Gastrocnemius medialis (tissue), 4 donors: ENCODE measurements around the gene WDR37.

Source experiments
- CTCF ChIP-seq, 5 experiments: fragments of 450-650 bp in 3 of 5; fragments of 200-600 bp in 2 of 5; sonication (generic) in 2 of 5; IDR thresholded peaks in 4 of 5; conservative IDR thresholded peaks in 1 of 5; 1 replicate in 4 of 5; 2 replicates in 1 of 5; pipeline ENCODE4 v1.5.1; 2016 to 2019; ENCODE audit warnings: antibody characterized with exemption in 5 of 5, mild to moderate bottlenecking in 3 of 5, moderate library complexity in 3 of 5
- POLR2A ChIP-seq, 2 donors: fragments of 450-650 bp; IDR thresholded peaks; one replicate each; pipeline ENCODE4 v1.6.1; 2017; ENCODE audit warnings: antibody characterized with exemption in 2 of 2, mild to moderate bottlenecking in 2 of 2, moderate library complexity in 2 of 2

- TF ChIP-seq CTCF (IDR thresholded peaks at IDR 0.05 in 4 of 5, conservative IDR thresholded peaks at IDR 0.05 in 1 of 5), result no peak
- TF ChIP-seq POLR2A (IDR thresholded peaks at IDR 0.05), result no peak
Observed at GRCh38 chr10:1119501-1119900, 63.3 kb downstream of the WDR37 start.
